Loucy (cell line): Measurements from ENCODE around the gene TSSC4.

ENCODE experiments used
- EZH2phosphoT487 ChIP-seq: fragments of 200-600 bp; IDR thresholded peaks from 2 replicates; pipeline ENCODE4 v1.6.1; 2018; ENCODE audit warnings: antibody characterized with exemption, mild to moderate bottlenecking, moderate library complexity, borderline replicate concordance
- TF ChIP-seq, protein P1 (sequence below): fragments of 200-600 bp; sonication (generic); conservative IDR thresholded peaks from 2 replicates; pipeline ENCODE4 v1.5.1; 2014; ENCODE audit warnings: mild to moderate bottlenecking, antibody characterized with exemption, low read length

DNA sequence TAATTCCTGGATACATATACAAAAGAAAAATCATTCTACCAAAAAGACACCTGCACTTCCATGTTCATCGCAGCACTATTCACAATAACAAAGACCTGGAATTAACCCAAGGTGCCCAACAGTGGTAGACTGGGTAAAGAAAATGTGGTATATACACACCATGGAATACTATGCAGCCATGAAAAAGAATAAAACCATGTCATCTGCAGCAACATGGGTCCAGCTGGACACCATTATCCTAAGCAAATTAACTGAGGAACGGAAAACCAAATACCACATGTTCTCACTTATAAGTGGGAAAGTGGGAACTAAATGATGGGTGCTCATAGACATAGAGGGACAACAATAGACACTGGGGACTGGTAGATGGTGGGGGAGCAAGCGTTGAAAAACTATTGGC, 39.3 kb downstream of the TSSC4 start:
- TF ChIP-seq, protein P1, sequence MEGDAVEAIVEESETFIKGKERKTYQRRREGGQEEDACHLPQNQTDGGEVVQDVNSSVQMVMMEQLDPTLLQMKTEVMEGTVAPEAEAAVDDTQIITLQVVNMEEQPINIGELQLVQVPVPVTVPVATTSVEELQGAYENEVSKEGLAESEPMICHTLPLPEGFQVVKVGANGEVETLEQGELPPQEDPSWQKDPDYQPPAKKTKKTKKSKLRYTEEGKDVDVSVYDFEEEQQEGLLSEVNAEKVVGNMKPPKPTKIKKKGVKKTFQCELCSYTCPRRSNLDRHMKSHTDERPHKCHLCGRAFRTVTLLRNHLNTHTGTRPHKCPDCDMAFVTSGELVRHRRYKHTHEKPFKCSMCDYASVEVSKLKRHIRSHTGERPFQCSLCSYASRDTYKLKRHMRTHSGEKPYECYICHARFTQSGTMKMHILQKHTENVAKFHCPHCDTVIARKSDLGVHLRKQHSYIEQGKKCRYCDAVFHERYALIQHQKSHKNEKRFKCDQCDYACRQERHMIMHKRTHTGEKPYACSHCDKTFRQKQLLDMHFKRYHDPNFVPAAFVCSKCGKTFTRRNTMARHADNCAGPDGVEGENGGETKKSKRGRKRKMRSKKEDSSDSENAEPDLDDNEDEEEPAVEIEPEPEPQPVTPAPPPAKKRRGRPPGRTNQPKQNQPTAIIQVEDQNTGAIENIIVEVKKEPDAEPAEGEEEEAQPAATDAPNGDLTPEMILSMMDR = no peak
- TF ChIP-seq EZH2phosphoT487 = no peak
